Endothelial cell of umbilical vein (primary cell): ENCODE results near the gene CARMIL1. TPM values are rescaled to one million over a fixed set of nuclear protein-coding genes. Genes with fewer than 3 reads are reported as not detected.

Source experiments
- BruUV-seq: library from RNA; stranded (reverse); fragments of 400-500 nt; replicated peaks from 2 replicates; lab custom pipeline; 2021; lab: Mats Ljungman, UMichigan
- CTCF ChIA-PET: fragments of 300-600, 350-600 bp; sonication (Branson Sonifier 250); formaldehyde crosslinking; loops from one replicate; lab custom pipeline; 2021; ENCODE audit warnings: antibody characterized with exemption, inconsistent platforms; lab: Charles Lee
- POLR2A ChIA-PET: fragments of 300-600, 350-600 bp; sonication (Branson Sonifier 250); formaldehyde crosslinking; loops from one replicate; lab custom pipeline; 2021; ENCODE audit warnings: antibody characterized with exemption, inconsistent platforms; lab: Charles Lee
- DNase-seq: peaks from one replicate; pipeline ENCODE4 v3.0.0-alpha.2; 2011; ENCODE audit warnings: low read depth, low spot score
- FAIRE-seq: peaks from 2 replicates; lab custom pipeline; 2011; peaks lifted over from hg19 to GRCh38; lab: Jason Lieb, UNC
- H2AFZ ChIP-seq: 2 replicates; pipeline ENCODE4 v1.6.0; 2012; ENCODE audit warnings: low read depth, low read length, control low read depth, inconsistent platforms
- H3K27ac ChIP-seq: 2 replicates; pipeline ENCODE4 v1.5.1; 2011; ENCODE audit warnings: low read depth, mild to moderate bottlenecking, control low read depth, low read length, moderate library complexity; ENCODE audit not compliant: insufficient read depth
- H3K27me3 ChIP-seq, 2 experiments: 2 replicates each; pipeline versions ENCODE4 v1.6.0 to v1.6.1; 2011; ENCODE audit warnings: low read length in 2 of 2, mixed read lengths in 1 of 2; ENCODE audit not compliant: control insufficient read depth in 2 of 2, insufficient read depth in 2 of 2
- H3K36me3 ChIP-seq, 2 experiments: 2 replicates in 1 of 2; 3 replicates in 1 of 2; pipeline ENCODE4 v1.5.1; 2011; ENCODE audit warnings: low read length in 2 of 2, mild to moderate bottlenecking in 1 of 2, moderate library complexity in 1 of 2; ENCODE audit not compliant: control insufficient read depth in 2 of 2, insufficient read depth in 2 of 2; ENCODE audit errors: extremely low read depth in 1 of 2
- H3K4me1 ChIP-seq: 3 replicates; pipeline ENCODE4 v1.5.1; 2011; ENCODE audit warnings: mild to moderate bottlenecking, low read length; ENCODE audit not compliant: control insufficient read depth, insufficient read depth; ENCODE audit errors: extremely low read depth
- H3K4me2 ChIP-seq: 2 replicates; pipeline ENCODE4 v1.6.1; 2011; ENCODE audit warnings: low read length, control low read depth, mixed read lengths; ENCODE audit not compliant: insufficient read depth
- H3K4me3 ChIP-seq, 3 experiments: fragments of 200-600 bp in 1 of 3; sonication (generic), shearing (Covaris generic) in 1 of 3; replicated peaks in 1 of 3; 2 replicates each; pipeline ENCODE4 v1.5.1; 2011 to 2016; ENCODE audit warnings: control low read depth in 3 of 3, low read length in 3 of 3, mild to moderate bottlenecking in 2 of 3, inconsistent platforms in 1 of 3, low read depth in 1 of 3, moderate library complexity in 1 of 3; ENCODE audit not compliant: insufficient read depth in 1 of 3
- H3K79me2 ChIP-seq: 2 replicates; pipeline ENCODE4 v1.6.0; 2012; ENCODE audit warnings: low read length, inconsistent platforms; ENCODE audit not compliant: control insufficient read depth, insufficient read depth
- H3K9ac ChIP-seq: replicated peaks from 2 replicates; pipeline ENCODE3; 2011; ENCODE audit warnings: low read length, control low read depth; ENCODE audit not compliant: insufficient read depth; ENCODE audit errors: extremely low read depth
- H3K9me1 ChIP-seq: replicated peaks from 3 replicates; pipeline ENCODE4 v1.6.0; 2011; ENCODE audit warnings: mild to moderate bottlenecking, low read length; ENCODE audit not compliant: control insufficient read depth, insufficient read depth; ENCODE audit errors: extremely low read depth
- H3K9me3 ChIP-seq: replicated peaks from 2 replicates; pipeline ENCODE4 v1.5.1; 2012; ENCODE audit warnings: low read length, inconsistent platforms; ENCODE audit not compliant: control insufficient read depth, insufficient read depth
- H4K20me1 ChIP-seq: replicated peaks from 2 replicates; pipeline ENCODE3; 2011; ENCODE audit warnings: mild to moderate bottlenecking, low read length; ENCODE audit not compliant: control insufficient read depth, insufficient read depth; ENCODE audit errors: extremely low read depth
- EZH2 ChIP-seq: IDR thresholded peaks from 2 replicates; pipeline ENCODE4 v1.6.1; 2012; ENCODE audit warnings: borderline replicate concordance, low read depth, mild to moderate bottlenecking, moderate library complexity, low read length, inconsistent platforms; ENCODE audit not compliant: severe bottlenecking
- FOS ChIP-seq: IDR thresholded peaks from 2 replicates; pipeline ENCODE4 v1.6.1; 2011; ENCODE audit warnings: mild to moderate bottlenecking, low read length, moderate library complexity, borderline replicate concordance; ENCODE audit not compliant: insufficient read depth
- GATA2 ChIP-seq: IDR thresholded peaks from 2 replicates; pipeline ENCODE4 v1.7.0; 2011; ENCODE audit warnings: low read depth, mild to moderate bottlenecking, moderate library complexity, mixed read lengths, low read length; ENCODE audit not compliant: insufficient read length, insufficient read depth
- JUN ChIP-seq: IDR thresholded peaks from 2 replicates; pipeline ENCODE4 v1.6.1; 2011; ENCODE audit warnings: borderline replicate concordance, low read depth; ENCODE audit not compliant: insufficient read length, insufficient read depth
- MYC ChIP-seq: IDR thresholded peaks from one replicate; pipeline ENCODE4 v1.6.1; 2011; ENCODE audit warnings: mild to moderate bottlenecking, low read depth, low read length
- POLR2A ChIP-seq: IDR thresholded peaks from 2 replicates; pipeline ENCODE4 v1.6.1; 2012; ENCODE audit warnings: low read depth, mild to moderate bottlenecking, control low read depth, low read length
- POLR2AphosphoS5 ChIP-seq: IDR thresholded peaks from 2 replicates; pipeline ENCODE4 v1.6.1; 2012; ENCODE audit warnings: low read depth, mild to moderate bottlenecking, control low read depth, low read length, moderate library complexity; ENCODE audit not compliant: insufficient read depth
- dilution Hi-C: fragments of 300-500 bp; cut with MboI; formaldehyde crosslinking; loops from one replicate; pipeline ENCODE4 v1.15.0; 2019; ENCODE audit warnings: low sequenced_read_pairs; ENCODE audit not compliant: extremely low pct_ligation_motif_present
- intact Hi-C: fragments of 100-400 bp; cut with micrococcal nuclease; formaldehyde crosslinking; loops from one replicate; pipeline ENCODE4 v1.10.0; 2022
- polyA plus RNA-seq, 4 experiments: library from polyadenylated mRNA; depleted of rRNA in 3 of 4; stranded (reverse) in 3 of 4; unstranded in 1 of 4; fragments of >200 nt; gene quantifications; 2 replicates each; pipeline versions ENCODE4 v1.2.1 to v1.2.3, GENCODE V29; 2011 to 2012; ENCODE audit warnings: missing spikeins in 1 of 4
- total RNA-seq: library from RNA; stranded (reverse); gene quantifications from 2 replicates; pipeline ENCODE4 v1.2.3, GENCODE V29; 2021
- TF ChIP-seq, protein P1 (sequence below): IDR thresholded peaks from 2 replicates; pipeline ENCODE4 v1.6.1; 2011; ENCODE audit not compliant: insufficient read depth, insufficient read length
- TF ChIP-seq, protein P2 (sequence below), 2 donors: IDR thresholded peaks; 1 replicate in 1 of 2; 2 replicates in 1 of 2; pipeline ENCODE4 v1.5.1; 2011; ENCODE audit warnings: low read length in 2 of 2, mild to moderate bottlenecking in 2 of 2, moderate library complexity in 2 of 2, control low read depth in 1 of 2, inconsistent platforms in 1 of 2, low read depth in 1 of 2; ENCODE audit not compliant: insufficient read depth in 1 of 2; ENCODE audit errors: extremely low read depth in 1 of 2

Gene CARMIL1
- total and polyA plus RNA-seq, 2 donors (not counting 3 experiments of a cell fraction or from before 2014, with no cell fraction given) = 1.3 to 8.7 TPM

GRCh38 chr6:25333471-25333870 is 54.3 kb downstream of the CARMIL1 start:
- Histone ChIP-seq H3K9me3 (no peaks in the 10 kb centered on the region), H3K4me3 (no peak overlapping the region), H3K4me1 (no peaks in the 10 kb centered on the region), H3K27me3 (peaks cover 0 to 2% of the 10 kb centered on the region in 2 experiments), H3K4me2 (no peak overlapping the region), H2AFZ (no peak overlapping the region), H4K20me1 (no peaks in the 10 kb centered on the region), H3K9me1 (no peaks in the 10 kb centered on the region), H3K9ac (no peak overlapping the region), H3K79me2 (no peaks in the 10 kb centered on the region), H3K36me3 (no peaks in the 10 kb centered on the region), H3K27ac (no peak overlapping the region)
- CTCF ChIA-PET = interaction anchor here (1.5 kb wide), 1 partner anchor 9 kb away, joined by 6 read pairs; no protein-coding TSS in a partner anchor
- no TSS peak for BruUV-seq
- no peak for FAIRE-seq
- dilution Hi-C loops = no loop called here
- intact Hi-C loops = no loop called here
- TF ChIP-seq FOS (no peak), POLR2AphosphoS5 (no peak)
- POLR2A ChIA-PET = no interaction called here
- no peak for DNase-seq

GRCh38 chr6:25334793-25335192 is 55.6 kb downstream of the CARMIL1 start:
- ChIA-PET POLR2A (no interaction called here), CTCF (interaction anchor here (1.2 to 1.5 kb wide), 2 partner anchors 10 to 31 kb away, joined by 3 to 6 read pairs; no protein-coding TSS in a partner anchor)
- Histone ChIP-seq H3K79me2 (no peaks in the 10 kb centered on the region), H2AFZ (no peak overlapping the region), H3K4me1 (no peaks in the 10 kb centered on the region), H3K9me1 (no peaks in the 10 kb centered on the region), H3K9ac (no peak overlapping the region), H3K4me3 (no peak overlapping the region), H3K27me3 (no peaks in the 10 kb centered on the region), H3K27ac (no peak overlapping the region), H3K36me3 (no peaks in the 10 kb centered on the region), H4K20me1 (no peaks in the 10 kb centered on the region), H3K4me2 (no peak overlapping the region), H3K9me3 (no peaks in the 10 kb centered on the region)
- BruUV-seq = no TSS peak
- dilution Hi-C loops (no loop called here), intact Hi-C loops (no loop called here)
- no peak for FAIRE-seq
- no peak for TF ChIP-seq POLR2A
- no peak for TF ChIP-seq EZH2
- TF ChIP-seq, protein P1, sequence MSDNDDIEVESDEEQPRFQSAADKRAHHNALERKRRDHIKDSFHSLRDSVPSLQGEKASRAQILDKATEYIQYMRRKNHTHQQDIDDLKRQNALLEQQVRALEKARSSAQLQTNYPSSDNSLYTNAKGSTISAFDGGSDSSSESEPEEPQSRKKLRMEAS = no peak
- TF ChIP-seq, protein P2, sequence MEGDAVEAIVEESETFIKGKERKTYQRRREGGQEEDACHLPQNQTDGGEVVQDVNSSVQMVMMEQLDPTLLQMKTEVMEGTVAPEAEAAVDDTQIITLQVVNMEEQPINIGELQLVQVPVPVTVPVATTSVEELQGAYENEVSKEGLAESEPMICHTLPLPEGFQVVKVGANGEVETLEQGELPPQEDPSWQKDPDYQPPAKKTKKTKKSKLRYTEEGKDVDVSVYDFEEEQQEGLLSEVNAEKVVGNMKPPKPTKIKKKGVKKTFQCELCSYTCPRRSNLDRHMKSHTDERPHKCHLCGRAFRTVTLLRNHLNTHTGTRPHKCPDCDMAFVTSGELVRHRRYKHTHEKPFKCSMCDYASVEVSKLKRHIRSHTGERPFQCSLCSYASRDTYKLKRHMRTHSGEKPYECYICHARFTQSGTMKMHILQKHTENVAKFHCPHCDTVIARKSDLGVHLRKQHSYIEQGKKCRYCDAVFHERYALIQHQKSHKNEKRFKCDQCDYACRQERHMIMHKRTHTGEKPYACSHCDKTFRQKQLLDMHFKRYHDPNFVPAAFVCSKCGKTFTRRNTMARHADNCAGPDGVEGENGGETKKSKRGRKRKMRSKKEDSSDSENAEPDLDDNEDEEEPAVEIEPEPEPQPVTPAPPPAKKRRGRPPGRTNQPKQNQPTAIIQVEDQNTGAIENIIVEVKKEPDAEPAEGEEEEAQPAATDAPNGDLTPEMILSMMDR (IDR thresholded peaks at IDR 0.05; ENCODE audit: extremely low read depth in 1 of 2, insufficient read depth in 1 of 2, low read depth in 1 of 2, low read length in 2 of 2) = no peak
- no peak for TF ChIP-seq FOS
- no peak for TF ChIP-seq GATA2
- TF ChIP-seq MYC = no peak
- TF ChIP-seq JUN = no peak
- TF ChIP-seq POLR2AphosphoS5 = no peak
- no peak for DNase-seq
